ENCODE data around the gene IRF4. TPM values are rescaled to one million over a fixed set of nuclear protein-coding genes. Genes with fewer than 3 reads are reported as not detected.

IRF4 gene
- total and polyA plus RNA-seq, 2 experiments from 2014 or later, result 1.3 to 1.9 TPM

DNA sequence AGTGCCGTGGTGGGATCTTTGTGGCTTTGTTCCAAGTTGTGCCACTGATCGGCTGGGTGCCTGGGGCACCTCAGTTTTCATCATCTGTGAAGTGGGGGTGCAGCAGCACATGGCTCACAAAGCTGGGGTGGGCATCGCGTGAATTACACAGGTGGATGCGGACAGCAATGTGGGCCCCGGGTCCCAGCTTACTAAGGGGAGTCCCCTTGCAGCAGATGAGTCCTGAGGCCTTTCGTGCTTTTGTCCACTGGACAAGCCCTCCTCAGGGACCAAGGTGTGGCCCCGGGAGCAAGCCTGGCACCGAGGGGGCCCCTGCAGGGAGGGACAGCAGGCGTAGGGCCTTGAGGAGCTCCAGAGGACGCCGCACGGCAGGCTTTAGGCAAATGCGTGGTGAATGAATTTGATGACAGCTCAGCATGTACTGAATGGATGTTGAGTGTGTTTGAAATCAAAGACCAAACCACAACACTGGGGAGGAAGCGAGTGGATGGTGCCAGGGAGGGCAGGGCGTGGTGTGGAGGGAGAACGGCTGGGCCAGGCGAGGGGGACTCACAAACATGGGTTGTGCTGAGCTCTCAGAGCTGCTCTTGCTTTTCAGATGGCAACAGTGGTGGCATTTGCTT is 53.2 kb downstream of the IRF4 start:
- H3K36me3 Mint-ChIP-seq (ENCODE audit: low read depth), result peaks cover 14% of the 10 kb centered on the region
- H3K4me1 ChIP-seq (ENCODE audit: insufficient read depth), result no peaks in the 10 kb centered on the region

More for the DNA sequence above, 53.2 kb downstream of the IRF4 start:
- no peaks in the 10 kb centered on the region for H3F3A ChIP-seq (replicated peaks; ENCODE audit: low read depth)
- H3K36me3 ChIP-seq (ENCODE audit: insufficient read depth), result no peaks in the 10 kb centered on the region
- Mint-ChIP-seq H3K27ac (no peak overlapping the region), H3K4me1 (peaks cover 6% of the 10 kb centered on the region; the same call in 2 of the 3 replicates), H3K4me3 (no peak overlapping the region), H3K9me3 (peaks cover 20% of the 10 kb centered on the region), H3K27me3 (ENCODE audit: insufficient read depth, low read depth, poor library complexity) (peaks cover 6% of the 10 kb centered on the region)
- no peak overlapping the region for H3K4me3 ChIP-seq
- no peaks in the 10 kb centered on the region for H3K27me3 ChIP-seq (ENCODE audit: insufficient read depth)
- H4K20me1 ChIP-seq (replicated peaks; ENCODE audit: insufficient read depth), result no peaks in the 10 kb centered on the region
- DNase-seq (ENCODE audit: low spot score) (no peak), ATAC-seq (no peak)
- H3K79me2 ChIP-seq (replicated peaks; ENCODE audit: insufficient read depth), result no peaks in the 10 kb centered on the region
- no peak overlapping the region for H2AFZ ChIP-seq
- no peak for TF ChIP-seq NANOG (IDR thresholded peaks at IDR 0.05; ENCODE audit: borderline replicate concordance)
- no peak for TF ChIP-seq ZNF462 (CRISPR knock-in tag; IDR thresholded peaks at IDR 0.05)
- TF ChIP-seq, protein P1, sequence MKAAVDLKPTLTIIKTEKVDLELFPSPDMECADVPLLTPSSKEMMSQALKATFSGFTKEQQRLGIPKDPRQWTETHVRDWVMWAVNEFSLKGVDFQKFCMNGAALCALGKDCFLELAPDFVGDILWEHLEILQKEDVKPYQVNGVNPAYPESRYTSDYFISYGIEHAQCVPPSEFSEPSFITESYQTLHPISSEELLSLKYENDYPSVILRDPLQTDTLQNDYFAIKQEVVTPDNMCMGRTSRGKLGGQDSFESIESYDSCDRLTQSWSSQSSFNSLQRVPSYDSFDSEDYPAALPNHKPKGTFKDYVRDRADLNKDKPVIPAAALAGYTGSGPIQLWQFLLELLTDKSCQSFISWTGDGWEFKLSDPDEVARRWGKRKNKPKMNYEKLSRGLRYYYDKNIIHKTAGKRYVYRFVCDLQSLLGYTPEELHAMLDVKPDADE (IDR thresholded peaks at IDR 0.05), result no peak
- no peak for TF ChIP-seq REST (IDR thresholded peaks at IDR 0.05; ENCODE audit: unreplicated experiment)
- no peak for TF ChIP-seq STAT1 (IDR thresholded peaks at IDR 0.05; ENCODE audit: unreplicated experiment)
- TF ChIP-seq JUNB (IDR thresholded peaks at IDR 0.05; ENCODE audit: unreplicated experiment), result no peak
- TF ChIP-seq ZNF114 (CRISPR knock-in tag; IDR thresholded peaks at IDR 0.05), result no peak
- no peak for TF ChIP-seq CTCF (conservative IDR thresholded peaks at IDR 0.05; ENCODE audit: low read depth in 2 of 2)
- no peak for TF ChIP-seq EZH2 (IDR thresholded peaks at IDR 0.05; ENCODE audit: low read depth, unreplicated experiment)
- no peak for TF ChIP-seq ZNF331 (CRISPR knock-in tag; IDR thresholded peaks at IDR 0.05; ENCODE audit: low read depth)
- TF ChIP-seq CREB1 (CRISPR knock-in tag; IDR thresholded peaks at IDR 0.05; ENCODE audit: low read depth), result no peak
- TF ChIP-seq EZH2phosphoT487 (IDR thresholded peaks at IDR 0.05; ENCODE audit: unreplicated experiment), result no peak
- no peak for TF ChIP-seq POLR2AphosphoS5 (IDR thresholded peaks at IDR 0.05; ENCODE audit: low read depth)
- no peak overlapping the region for H3K4me2 ChIP-seq
- H3K27ac ChIP-seq (ENCODE audit: low read depth), result no peak overlapping the region
- H3K9me2 ChIP-seq (ENCODE audit: insufficient read depth), result no peaks in the 10 kb centered on the region

All from GM23338 (cell line).